HCT116 (cell line): ENCODE measurements around the gene APOD.
A peak's percentile ranks its signal among the peaks of the same experiment; 100 is the strongest.

Source experiments
- CBX3 ChIP-seq: IDR thresholded peaks from 2 replicates; pipeline ENCODE4 v1.6.1; 2012; ENCODE audit warnings: low read depth
- EGR1 ChIP-seq: IDR thresholded peaks from 2 replicates; pipeline ENCODE4 v1.6.1; 2012; ENCODE audit warnings: low read depth
- EZH2 ChIP-seq: fragments of 200-600 bp; sonication (generic); IDR thresholded peaks from 2 replicates; pipeline ENCODE4 v1.6.1; 2017; ENCODE audit warnings: antibody characterized with exemption, mixed run types
- EZH2phosphoT487 ChIP-seq: fragments of 200-600 bp; IDR thresholded peaks from 2 replicates; pipeline ENCODE4 v1.6.1; 2018; ENCODE audit warnings: antibody characterized with exemption, borderline replicate concordance
- POLR2A ChIP-seq: IDR thresholded peaks from 2 replicates; pipeline ENCODE4 v1.7.0; 2011; ENCODE audit warnings: borderline replicate concordance; ENCODE audit not compliant: insufficient read depth, insufficient read length; ENCODE audit errors: extremely low read depth
- POLR2AphosphoS5 ChIP-seq: IDR thresholded peaks from 2 replicates; pipeline ENCODE4 v1.6.1; 2011; ENCODE audit warnings: mild to moderate bottlenecking, low read depth, low read length, moderate library complexity
- RAD21 ChIP-seq: IDR thresholded peaks from 2 replicates; pipeline ENCODE4 v1.6.1; 2012; ENCODE audit warnings: low read depth, mild to moderate bottlenecking
- SIN3A ChIP-seq: IDR thresholded peaks from 2 replicates; pipeline ENCODE4 v1.6.1; 2012; ENCODE audit warnings: low read depth
- YY1 ChIP-seq: IDR thresholded peaks from 2 replicates; pipeline ENCODE4 v1.6.1; 2011; ENCODE audit warnings: low read length, low read depth, moderate library complexity, mild to moderate bottlenecking; ENCODE audit not compliant: insufficient replicate concordance; ENCODE audit errors: extremely low read depth
- ZNF274 ChIP-seq: fragments of 200-500 bp; sonication (Bioruptor generic); IDR thresholded peaks from 2 replicates; pipeline ENCODE4 v1.6.1; 2014; ENCODE audit warnings: mild to moderate bottlenecking, low read depth, low read length, inconsistent platforms
- TF ChIP-seq, protein P1 (sequence below): IDR thresholded peaks from 2 replicates; pipeline ENCODE4 v1.6.1; 2011; ENCODE audit warnings: mild to moderate bottlenecking, low read length, moderate library complexity; ENCODE audit not compliant: insufficient replicate concordance; ENCODE audit errors: extremely low read depth
- TF ChIP-seq, protein P2 (sequence below): IDR thresholded peaks from 2 replicates; pipeline ENCODE4 v1.6.1; 2012
- TF ChIP-seq, protein P3 (sequence below), 3 experiments: fragments of 200-600 bp in 1 of 3; sonication (generic) in 1 of 3; IDR thresholded peaks in 2 of 3; conservative IDR thresholded peaks in 1 of 3; 2 replicates each; pipeline ENCODE4 v1.5.1; 2012 to 2017; ENCODE audit warnings: low read depth in 2 of 3, low read length in 2 of 3, antibody characterized with exemption in 1 of 3, borderline replicate concordance in 1 of 3, control low read depth in 1 of 3, mild to moderate bottlenecking in 1 of 3, mixed read lengths in 1 of 3, mixed run types in 1 of 3, moderate library complexity in 1 of 3; ENCODE audit not compliant: insufficient read depth in 1 of 3
- TF ChIP-seq, protein P4 (sequence below): IDR thresholded peaks from 2 replicates; pipeline ENCODE4 v1.6.1; 2012; ENCODE audit warnings: low read depth

DNA sequence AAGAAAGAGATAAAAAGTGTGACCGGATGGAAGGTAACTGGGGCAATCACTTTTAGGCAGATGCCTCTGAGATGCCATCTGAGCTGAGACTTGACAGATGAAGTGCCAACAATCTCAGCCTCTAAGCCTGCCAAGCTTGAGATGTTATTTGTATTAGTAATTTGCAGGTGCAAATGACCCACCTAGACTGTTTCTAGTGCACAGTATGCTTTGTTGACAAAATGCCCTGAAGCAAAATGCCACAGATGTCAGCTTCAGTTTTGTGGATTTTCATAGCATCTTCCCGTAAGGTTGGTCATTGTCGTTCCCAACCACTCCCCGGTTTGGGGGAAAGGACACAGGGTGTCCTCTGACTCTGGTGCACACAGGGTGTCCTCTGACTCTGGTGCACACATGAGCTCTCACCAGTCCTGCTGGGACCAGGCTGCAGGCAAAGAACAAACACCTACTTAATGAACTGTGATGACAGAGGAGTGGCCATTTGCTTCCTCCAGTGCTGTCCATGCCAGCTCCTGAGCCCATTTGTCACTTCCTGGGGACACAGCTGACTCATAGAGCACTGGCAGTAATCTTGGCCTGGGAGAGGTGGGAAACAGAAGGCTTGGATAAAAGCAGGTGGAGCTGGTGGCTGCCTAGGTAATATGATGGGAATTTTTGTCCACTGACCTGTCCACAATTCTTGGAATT, 23.9 kb downstream of the APOD start:
- TF ChIP-seq POLR2A, result no peak
- TF ChIP-seq, protein P1, sequence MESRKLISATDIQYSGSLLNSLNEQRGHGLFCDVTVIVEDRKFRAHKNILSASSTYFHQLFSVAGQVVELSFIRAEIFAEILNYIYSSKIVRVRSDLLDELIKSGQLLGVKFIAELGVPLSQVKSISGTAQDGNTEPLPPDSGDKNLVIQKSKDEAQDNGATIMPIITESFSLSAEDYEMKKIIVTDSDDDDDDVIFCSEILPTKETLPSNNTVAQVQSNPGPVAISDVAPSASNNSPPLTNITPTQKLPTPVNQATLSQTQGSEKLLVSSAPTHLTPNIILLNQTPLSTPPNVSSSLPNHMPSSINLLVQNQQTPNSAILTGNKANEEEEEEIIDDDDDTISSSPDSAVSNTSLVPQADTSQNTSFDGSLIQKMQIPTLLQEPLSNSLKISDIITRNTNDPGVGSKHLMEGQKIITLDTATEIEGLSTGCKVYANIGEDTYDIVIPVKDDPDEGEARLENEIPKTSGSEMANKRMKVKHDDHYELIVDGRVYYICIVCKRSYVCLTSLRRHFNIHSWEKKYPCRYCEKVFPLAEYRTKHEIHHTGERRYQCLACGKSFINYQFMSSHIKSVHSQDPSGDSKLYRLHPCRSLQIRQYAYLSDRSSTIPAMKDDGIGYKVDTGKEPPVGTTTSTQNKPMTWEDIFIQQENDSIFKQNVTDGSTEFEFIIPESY, result no peak
- TF ChIP-seq, protein P2, sequence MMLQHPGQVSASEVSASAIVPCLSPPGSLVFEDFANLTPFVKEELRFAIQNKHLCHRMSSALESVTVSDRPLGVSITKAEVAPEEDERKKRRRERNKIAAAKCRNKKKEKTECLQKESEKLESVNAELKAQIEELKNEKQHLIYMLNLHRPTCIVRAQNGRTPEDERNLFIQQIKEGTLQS, result no peak
- TF ChIP-seq, protein P3, sequence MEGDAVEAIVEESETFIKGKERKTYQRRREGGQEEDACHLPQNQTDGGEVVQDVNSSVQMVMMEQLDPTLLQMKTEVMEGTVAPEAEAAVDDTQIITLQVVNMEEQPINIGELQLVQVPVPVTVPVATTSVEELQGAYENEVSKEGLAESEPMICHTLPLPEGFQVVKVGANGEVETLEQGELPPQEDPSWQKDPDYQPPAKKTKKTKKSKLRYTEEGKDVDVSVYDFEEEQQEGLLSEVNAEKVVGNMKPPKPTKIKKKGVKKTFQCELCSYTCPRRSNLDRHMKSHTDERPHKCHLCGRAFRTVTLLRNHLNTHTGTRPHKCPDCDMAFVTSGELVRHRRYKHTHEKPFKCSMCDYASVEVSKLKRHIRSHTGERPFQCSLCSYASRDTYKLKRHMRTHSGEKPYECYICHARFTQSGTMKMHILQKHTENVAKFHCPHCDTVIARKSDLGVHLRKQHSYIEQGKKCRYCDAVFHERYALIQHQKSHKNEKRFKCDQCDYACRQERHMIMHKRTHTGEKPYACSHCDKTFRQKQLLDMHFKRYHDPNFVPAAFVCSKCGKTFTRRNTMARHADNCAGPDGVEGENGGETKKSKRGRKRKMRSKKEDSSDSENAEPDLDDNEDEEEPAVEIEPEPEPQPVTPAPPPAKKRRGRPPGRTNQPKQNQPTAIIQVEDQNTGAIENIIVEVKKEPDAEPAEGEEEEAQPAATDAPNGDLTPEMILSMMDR (IDR thresholded peaks at IDR 0.05 in 2 of 3, conservative IDR thresholded peaks at IDR 0.05 in 1 of 3; ENCODE audit: borderline replicate concordance in 1 of 3, insufficient read depth in 1 of 3, low read depth in 2 of 3, low read length in 2 of 3), result no peak
- no peak for TF ChIP-seq POLR2AphosphoS5
- TF ChIP-seq, protein P4, sequence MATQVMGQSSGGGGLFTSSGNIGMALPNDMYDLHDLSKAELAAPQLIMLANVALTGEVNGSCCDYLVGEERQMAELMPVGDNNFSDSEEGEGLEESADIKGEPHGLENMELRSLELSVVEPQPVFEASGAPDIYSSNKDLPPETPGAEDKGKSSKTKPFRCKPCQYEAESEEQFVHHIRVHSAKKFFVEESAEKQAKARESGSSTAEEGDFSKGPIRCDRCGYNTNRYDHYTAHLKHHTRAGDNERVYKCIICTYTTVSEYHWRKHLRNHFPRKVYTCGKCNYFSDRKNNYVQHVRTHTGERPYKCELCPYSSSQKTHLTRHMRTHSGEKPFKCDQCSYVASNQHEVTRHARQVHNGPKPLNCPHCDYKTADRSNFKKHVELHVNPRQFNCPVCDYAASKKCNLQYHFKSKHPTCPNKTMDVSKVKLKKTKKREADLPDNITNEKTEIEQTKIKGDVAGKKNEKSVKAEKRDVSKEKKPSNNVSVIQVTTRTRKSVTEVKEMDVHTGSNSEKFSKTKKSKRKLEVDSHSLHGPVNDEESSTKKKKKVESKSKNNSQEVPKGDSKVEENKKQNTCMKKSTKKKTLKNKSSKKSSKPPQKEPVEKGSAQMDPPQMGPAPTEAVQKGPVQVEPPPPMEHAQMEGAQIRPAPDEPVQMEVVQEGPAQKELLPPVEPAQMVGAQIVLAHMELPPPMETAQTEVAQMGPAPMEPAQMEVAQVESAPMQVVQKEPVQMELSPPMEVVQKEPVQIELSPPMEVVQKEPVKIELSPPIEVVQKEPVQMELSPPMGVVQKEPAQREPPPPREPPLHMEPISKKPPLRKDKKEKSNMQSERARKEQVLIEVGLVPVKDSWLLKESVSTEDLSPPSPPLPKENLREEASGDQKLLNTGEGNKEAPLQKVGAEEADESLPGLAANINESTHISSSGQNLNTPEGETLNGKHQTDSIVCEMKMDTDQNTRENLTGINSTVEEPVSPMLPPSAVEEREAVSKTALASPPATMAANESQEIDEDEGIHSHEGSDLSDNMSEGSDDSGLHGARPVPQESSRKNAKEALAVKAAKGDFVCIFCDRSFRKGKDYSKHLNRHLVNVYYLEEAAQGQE, result no peak
- TF ChIP-seq EGR1, result no peak
- peak; percentile 57 for TF ChIP-seq YY1
- TF ChIP-seq EZH2phosphoT487, result no peak
- no peak for TF ChIP-seq ZNF274
- no peak for TF ChIP-seq RAD21
- no peak for TF ChIP-seq SIN3A
- no peak for TF ChIP-seq EZH2
- 0 out of 2 replicates have a peak, but pooled peaks have one; percentile 28 for TF ChIP-seq CBX3
